HEK293T (cell line): ENCODE measurements around the gene IGF2BP3.

Experiments
- ARNT ChIP-seq: fragments of 450-650 bp; IDR thresholded peaks from 2 replicates; pipeline ENCODE4 v1.6.1; 2017; ENCODE audit warnings: mild to moderate bottlenecking
- BHLHE40 ChIP-seq: fragments of 450-650 bp; IDR thresholded peaks from 2 replicates; pipeline ENCODE4 v1.6.1; 2016; ENCODE audit warnings: mild to moderate bottlenecking, moderate library complexity, borderline replicate concordance
- CTBP1 ChIP-seq: fragments of 450-650 bp; IDR thresholded peaks from 2 replicates; pipeline ENCODE4 v1.6.1; 2016; ENCODE audit warnings: borderline replicate concordance
- ELF4 ChIP-seq: fragments of 450-650 bp; IDR thresholded peaks from 2 replicates; pipeline ENCODE4 v1.6.1; 2017; ENCODE audit warnings: antibody characterized with exemption
- FOXA1 ChIP-seq: fragments of 450-650 bp; IDR thresholded peaks from 2 replicates; pipeline ENCODE4 v1.6.1; 2016; ENCODE audit warnings: mild to moderate bottlenecking
- FOXK2 ChIP-seq: fragments of 450-650 bp; IDR thresholded peaks from 2 replicates; pipeline ENCODE4 v1.6.1; 2016; ENCODE audit warnings: mild to moderate bottlenecking
- SP1 ChIP-seq: fragments of 450-650 bp; IDR thresholded peaks from 2 replicates; pipeline ENCODE4 v1.6.1; 2017
- SUZ12 ChIP-seq: fragments of 450-650 bp; IDR thresholded peaks from 2 replicates; pipeline ENCODE4 v1.6.1; 2016; ENCODE audit warnings: mild to moderate bottlenecking
- ZNF384 ChIP-seq: fragments of 450-650 bp; IDR thresholded peaks from 2 replicates; pipeline ENCODE4 v1.6.1; 2016
- TF ChIP-seq, protein P1 (sequence below): fragments of 450-650 bp; IDR thresholded peaks from 2 replicates; pipeline ENCODE4 v1.6.1; 2016

DNA sequence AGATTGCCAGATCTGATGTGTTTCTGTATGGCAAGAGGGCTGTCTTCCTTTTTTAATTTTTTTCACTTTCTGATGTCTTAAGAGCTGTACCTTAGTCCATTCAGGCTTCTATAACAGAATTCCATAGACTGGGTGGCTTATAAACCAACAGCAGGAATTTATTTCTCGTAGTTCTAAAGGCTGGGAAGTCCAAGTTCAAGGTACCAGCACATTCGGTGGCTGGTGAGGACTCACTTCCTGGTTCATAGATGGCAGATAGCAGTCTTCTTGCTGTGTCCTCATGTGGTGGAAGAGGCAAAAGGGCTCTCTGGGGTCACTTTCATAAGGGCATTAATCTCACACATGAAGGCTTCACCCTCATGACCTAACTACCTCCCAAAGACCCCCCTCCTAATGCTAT lies 202.9 kb downstream of the IGF2BP3 start:
- TF ChIP-seq FOXK2 (no peak), FOXA1 (no peak), SP1 (no peak), SUZ12 (no peak), ARNT (no peak), ZNF384 (no peak), ELF4 (no peak), BHLHE40 (no peak), CTBP1 (no peak)
- TF ChIP-seq, protein P1, sequence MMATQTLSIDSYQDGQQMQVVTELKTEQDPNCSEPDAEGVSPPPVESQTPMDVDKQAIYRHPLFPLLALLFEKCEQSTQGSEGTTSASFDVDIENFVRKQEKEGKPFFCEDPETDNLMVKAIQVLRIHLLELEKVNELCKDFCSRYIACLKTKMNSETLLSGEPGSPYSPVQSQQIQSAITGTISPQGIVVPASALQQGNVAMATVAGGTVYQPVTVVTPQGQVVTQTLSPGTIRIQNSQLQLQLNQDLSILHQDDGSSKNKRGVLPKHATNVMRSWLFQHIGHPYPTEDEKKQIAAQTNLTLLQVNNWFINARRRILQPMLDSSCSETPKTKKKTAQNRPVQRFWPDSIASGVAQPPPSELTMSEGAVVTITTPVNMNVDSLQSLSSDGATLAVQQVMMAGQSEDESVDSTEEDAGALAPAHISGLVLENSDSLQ = no peak
